GM21619 (cell line): ENCODE data around the gene GTF3C1.

Source experiments
- ATAC-seq: cut with Tn5 transposase; IDR thresholded peaks from one replicate; pipeline ENCODE4 v1.9.1; 2021; ENCODE audit not compliant: unreplicated experiment

The GTF3C1 gene

DNA sequence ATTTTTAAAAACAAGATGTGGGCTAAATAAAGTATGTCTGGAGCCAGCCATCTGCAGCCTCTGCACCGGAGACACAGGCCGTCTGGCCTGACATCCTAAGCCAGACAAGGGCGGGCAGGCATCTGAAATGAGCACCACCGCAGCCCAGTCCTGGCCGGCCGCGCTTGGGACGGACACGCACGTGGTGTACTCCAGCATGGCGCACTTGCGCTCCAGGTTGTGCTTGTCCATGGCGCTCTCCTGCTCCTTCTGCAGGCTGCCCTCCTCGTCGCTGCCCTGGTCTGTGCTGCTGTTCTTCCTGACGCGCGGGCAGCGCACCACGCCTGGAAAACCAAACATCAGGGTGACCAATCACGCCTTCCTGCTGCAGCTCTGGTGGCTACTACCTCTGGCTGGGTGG lies 60.3 kb downstream of the GTF3C1 start:
- ATAC-seq, result no peak

- ATAC-seq, result no peak
These were observed 63.0 kb downstream of the GTF3C1 start for GRCh38 chr16:27486760-27487159.

DNA sequence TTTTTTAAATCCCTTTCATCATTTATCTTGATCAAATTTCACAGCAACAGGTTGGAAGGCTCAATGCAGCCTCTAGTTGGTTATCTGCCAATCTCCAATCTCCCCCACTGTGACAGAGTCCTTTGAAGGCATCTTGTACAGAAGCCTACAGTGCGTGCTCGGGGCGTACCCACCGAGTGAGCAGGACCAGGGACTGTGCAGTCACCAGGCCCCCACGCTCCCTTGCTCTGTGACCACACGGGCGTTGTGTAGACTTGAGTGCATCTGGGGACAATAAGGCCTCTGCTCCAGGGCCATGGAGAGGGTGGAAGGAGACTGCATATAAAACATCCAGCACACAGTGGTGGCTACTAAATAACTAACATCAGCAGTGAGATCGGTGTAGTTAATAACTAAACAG lies 63.4 kb downstream of the GTF3C1 start:
- ATAC-seq, result no peak

- no peak for ATAC-seq
These were observed 63.9 kb downstream of the GTF3C1 start for GRCh38 chr16:27485811-27486210.

- ATAC-seq, result no peak
These were observed 64.6 kb downstream of the GTF3C1 start for GRCh38 chr16:27485126-27485525.

- ATAC-seq, result no peak
These were observed 66.1 kb downstream of the GTF3C1 start for GRCh38 chr16:27483624-27484023.

DNA sequence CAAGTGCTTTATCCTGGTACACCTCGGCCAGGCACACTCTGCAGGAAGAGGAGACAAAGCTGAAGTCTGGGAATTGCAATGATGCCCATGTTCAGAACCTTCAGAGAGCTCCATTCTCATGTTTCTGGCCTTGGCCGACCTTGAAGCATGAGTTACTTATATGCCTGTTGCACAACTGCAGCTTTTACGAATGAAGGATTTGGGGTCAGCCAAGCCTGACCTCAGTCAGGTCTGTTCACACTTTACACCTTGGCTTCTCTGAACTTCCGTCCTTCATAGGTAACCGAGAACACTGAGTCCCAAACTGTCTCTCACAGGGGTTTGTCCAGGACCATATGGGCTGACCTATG lies 66.7 kb downstream of the GTF3C1 start:
- ATAC-seq, result no peak

GRCh38 chr16:27482397-27483087 lies 67.2 kb downstream of the GTF3C1 start:
- ATAC-seq, result no peak

- no peak for ATAC-seq
These were observed 68.3 kb downstream of the GTF3C1 start for GRCh38 chr16:27481282-27481934.

- ATAC-seq, result no peak
These were observed 69.0 kb downstream of the GTF3C1 start for GRCh38 chr16:27480761-27481160.

DNA sequence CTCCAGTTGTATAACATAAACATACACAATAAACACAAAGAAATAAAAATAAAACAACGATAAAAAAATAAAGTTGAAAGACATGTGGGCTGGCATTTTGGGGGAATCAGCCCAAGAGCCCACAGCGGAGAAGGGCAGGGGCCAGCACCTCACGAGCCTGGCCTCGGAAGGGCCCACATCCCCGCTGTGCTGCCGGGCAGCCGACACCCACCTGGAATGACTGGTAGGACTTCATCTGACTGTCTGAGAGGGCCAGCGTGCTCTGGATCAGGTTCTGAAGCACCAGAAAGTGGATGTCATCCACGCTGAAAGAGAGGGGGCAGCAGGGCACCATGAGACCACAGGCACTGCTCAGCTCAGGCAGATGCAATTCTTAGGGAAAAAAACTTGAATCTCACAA lies 73.5 kb downstream of the GTF3C1 start:
- ATAC-seq, result no peak

GRCh38 chr16:27475561-27475960 lies 74.2 kb downstream of the GTF3C1 start:
- no peak for ATAC-seq

- no peak for ATAC-seq
These were observed 74.8 kb downstream of the GTF3C1 start for GRCh38 chr16:27474921-27475320.

DNA sequence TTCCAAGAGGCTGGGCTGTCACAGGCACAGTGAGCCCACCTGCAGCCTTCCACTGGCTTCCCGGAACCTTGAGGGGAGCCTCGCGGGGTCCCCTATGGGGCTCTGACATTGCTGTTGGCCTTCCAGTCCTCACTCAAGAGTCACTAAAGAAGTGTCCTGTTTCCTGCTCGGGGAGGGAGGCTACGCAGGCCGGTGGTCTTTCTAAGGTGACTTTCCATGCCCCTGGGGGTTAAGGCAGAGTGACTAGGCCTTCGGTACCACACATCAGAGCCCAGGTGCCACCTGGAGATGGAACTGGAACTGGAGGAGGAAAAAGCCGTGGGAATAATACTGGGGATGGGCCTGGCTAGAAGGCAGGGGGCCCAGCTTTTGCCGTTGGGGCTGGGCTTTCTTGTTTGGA lies 75.7 kb downstream of the GTF3C1 start:
- no peak for ATAC-seq

DNA sequence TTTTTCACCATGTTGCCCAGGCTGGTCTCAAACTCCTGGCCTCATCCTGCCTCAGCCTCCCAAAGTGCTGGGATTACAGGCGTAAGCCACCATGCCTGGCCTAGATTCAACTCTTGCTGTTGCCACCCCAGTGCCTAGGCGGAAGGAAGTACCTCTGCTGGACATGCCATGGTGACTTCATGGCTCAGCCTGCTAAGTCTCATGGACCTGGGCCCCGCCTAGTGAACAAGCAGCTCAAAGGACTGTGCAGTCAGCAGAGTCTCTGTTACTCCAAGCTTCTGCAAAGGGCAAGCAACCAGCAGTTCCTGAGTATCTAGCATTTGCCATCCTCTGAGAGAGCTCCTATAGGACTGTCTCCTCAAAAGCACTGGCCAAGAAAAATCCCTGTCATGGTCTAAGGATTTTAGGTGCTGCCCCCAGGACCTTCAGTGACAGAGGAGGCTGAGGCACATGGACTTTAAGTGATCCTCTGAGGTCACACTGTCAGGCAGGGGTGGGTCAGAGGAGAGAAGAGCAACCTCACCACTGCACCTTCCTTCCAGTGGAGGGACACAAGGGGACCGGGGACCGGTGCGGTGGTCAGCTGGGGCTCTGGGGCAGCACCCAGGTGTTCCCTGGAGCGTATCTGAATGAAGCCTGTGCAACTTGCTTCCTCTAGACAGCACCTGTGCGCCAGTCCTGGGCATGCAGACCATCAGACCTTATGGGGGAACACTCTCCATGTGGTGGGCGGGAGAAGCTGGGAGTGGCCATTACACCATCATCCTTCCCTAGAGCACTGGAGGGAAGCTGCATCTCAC lies 76.4 kb downstream of the GTF3C1 start:
- ATAC-seq, result no peak

DNA sequence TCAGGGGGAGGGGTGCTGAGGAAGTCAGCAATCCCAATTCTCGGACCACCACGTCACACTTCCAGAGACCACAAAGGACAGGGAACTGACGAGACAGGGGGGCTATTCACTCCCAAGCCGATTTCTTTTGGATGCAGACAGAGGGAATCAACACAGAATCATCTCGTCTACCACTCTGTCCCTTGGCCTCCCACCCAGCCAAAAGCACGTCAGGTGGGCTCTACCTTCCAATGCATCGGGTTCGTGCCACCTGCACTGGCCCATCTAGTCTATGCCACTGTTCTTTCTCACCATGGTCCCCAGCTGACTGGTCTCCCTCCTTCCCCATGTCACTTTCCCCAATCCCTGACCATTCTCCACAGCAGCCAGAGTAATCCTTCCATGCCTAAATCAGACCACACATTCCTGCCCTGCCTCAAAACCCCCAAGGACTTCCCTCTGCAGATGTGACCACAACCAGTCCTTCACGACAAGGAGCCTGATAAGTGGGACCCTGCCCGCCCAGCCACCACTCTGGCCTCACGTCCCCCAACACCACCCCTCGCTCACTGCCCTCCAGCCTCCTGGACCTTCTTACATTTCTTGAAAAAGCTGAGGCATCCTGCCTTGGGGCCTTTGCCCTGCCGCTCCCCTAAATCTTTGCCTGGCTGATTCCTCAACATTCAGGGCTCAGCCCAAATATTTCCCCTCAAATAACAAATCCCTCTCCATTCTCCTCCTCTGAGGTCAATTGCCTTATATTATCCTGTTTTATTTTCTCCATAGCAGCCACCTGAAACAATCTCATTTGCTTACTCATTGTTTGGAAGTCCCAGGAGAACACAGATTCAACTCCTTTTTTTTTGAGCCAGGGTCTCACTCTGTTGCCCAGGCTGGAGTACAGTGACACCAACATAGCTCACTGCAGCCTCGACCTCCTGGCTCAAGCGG lies 77.4 kb downstream of the GTF3C1 start:
- no peak for ATAC-seq

- ATAC-seq, result no peak
These were observed 78.1 kb downstream of the GTF3C1 start for GRCh38 chr16:27471661-27472060.

GRCh38 chr16:27470567-27471431 lies 78.9 kb downstream of the GTF3C1 start:
- no peak for ATAC-seq

GRCh38 chr16:27468941-27469531 lies 80.7 kb downstream of the GTF3C1 start:
- no peak for ATAC-seq

DNA sequence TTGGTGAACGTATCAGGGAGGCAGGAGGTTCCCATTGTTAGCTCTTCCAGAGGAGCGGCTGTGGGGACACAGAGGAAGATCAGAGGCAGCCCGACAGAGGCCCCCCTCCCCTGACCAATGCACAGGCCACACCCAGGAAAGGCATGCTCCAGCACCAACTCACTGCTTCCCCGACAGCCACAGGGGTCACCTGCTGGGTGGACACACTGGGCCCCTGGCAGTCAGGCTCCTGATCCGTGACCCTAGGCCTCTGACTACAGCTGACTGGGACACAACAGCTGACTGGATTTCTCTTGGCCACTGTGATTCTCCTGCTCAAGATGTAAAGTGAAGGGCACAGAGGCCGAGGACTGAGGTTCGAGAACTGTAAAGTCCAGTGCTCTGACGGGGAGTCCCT lies 84.2 kb downstream of the GTF3C1 start:
- ATAC-seq, result no peak
